CD4-positive, alpha-beta T cell treated with Interleukin-4 for 4 hours (primary cell): ENCODE measurements around the gene NRXN3.
"Not testable (repeated sequence)": the region's sequence is repeated elsewhere in the genome, so short reads cannot be mapped to it uniquely, and the experiment has no call there.

Experiments
- DNase-seq: peaks from one replicate; pipeline ENCODE4 v3.0.0-alpha.2; 2020

NRXN3 gene

GRCh38 chr14:78972440-78972839 is 802.3 kb downstream of the NRXN3 start:
- no peak for DNase-seq

- DNase-seq, result no peak
These were observed 804.5 kb downstream of the NRXN3 start for GRCh38 chr14:78974691-78975090.

GRCh38 chr14:78975734-78976133 is 805.6 kb downstream of the NRXN3 start:
- no peak for DNase-seq

- no peak for DNase-seq
These were observed 808.7 kb downstream of the NRXN3 start for GRCh38 chr14:78978896-78979295.

- DNase-seq, result no peak
These were observed 812.4 kb downstream of the NRXN3 start for GRCh38 chr14:78982551-78982950.

- no peak for DNase-seq
These were observed 813.0 kb downstream of the NRXN3 start for GRCh38 chr14:78983126-78983525.

GRCh38 chr14:78985668-78986381 is 815.7 kb downstream of the NRXN3 start:
- no peak for DNase-seq

- no peak for DNase-seq
These were observed 816.8 kb downstream of the NRXN3 start for GRCh38 chr14:78986989-78987388.

GRCh38 chr14:78989221-78989620 is 819.0 kb downstream of the NRXN3 start:
- no peak for DNase-seq

- no peak for DNase-seq
These were observed 822.7 kb downstream of the NRXN3 start for GRCh38 chr14:78992867-78993266.

GRCh38 chr14:78997811-78998210 is 827.6 kb downstream of the NRXN3 start:
- DNase-seq, result no peak

GRCh38 chr14:79009286-79009685 is 839.1 kb downstream of the NRXN3 start:
- DNase-seq, result no peak

GRCh38 chr14:79011091-79011919 is 841.1 kb downstream of the NRXN3 start:
- no peak for DNase-seq

- no peak for DNase-seq
These were observed 841.7 kb downstream of the NRXN3 start for GRCh38 chr14:79011920-79012204.

- no peak for DNase-seq
These were observed 846.8 kb downstream of the NRXN3 start for GRCh38 chr14:79016828-79017505.

GRCh38 chr14:79017561-79017960 is 847.4 kb downstream of the NRXN3 start:
- no peak for DNase-seq

- DNase-seq, result no peak
These were observed 848.7 kb downstream of the NRXN3 start for GRCh38 chr14:79018836-79019235.

- not testable (repeated sequence) for DNase-seq
These were observed 849.7 kb downstream of the NRXN3 start for GRCh38 chr14:79019898-79020297.

GRCh38 chr14:79021766-79022165 is 851.6 kb downstream of the NRXN3 start:
- no peak for DNase-seq

- no peak for DNase-seq
These were observed 857.0 kb downstream of the NRXN3 start for GRCh38 chr14:79027138-79027537.

GRCh38 chr14:79028281-79028680 is 858.1 kb downstream of the NRXN3 start:
- DNase-seq, result no peak

- no peak for DNase-seq
These were observed 866.3 kb downstream of the NRXN3 start for GRCh38 chr14:79036441-79036840.

- DNase-seq, result no peak
These were observed 866.9 kb downstream of the NRXN3 start for GRCh38 chr14:79037106-79037505.

- no peak for DNase-seq
These were observed 867.4 kb downstream of the NRXN3 start for GRCh38 chr14:79037593-79037992.
